Body of pancreas (tissue), 4 donors: ENCODE data around the gene ARIH1. TPM values are rescaled to one million over a fixed set of nuclear protein-coding genes. Genes with fewer than 3 reads are reported as not detected.

Experiments used
- ATAC-seq: fragments of 150-250 bp; one replicate; pipeline ENCODE4 v1.9.1; 2016
- DNase-seq, 4 donors: peaks; one replicate each; pipeline ENCODE4 v3.0.0-alpha.2; 2019
- H3K27ac ChIP-seq, 4 donors: fragments of 200-600 bp; sonication (generic); 1 replicate in 3 of 4; 2 replicates in 1 of 4; pipeline versions ENCODE4 v1.5.1 to v1.6.1; 2016 to 2019; ENCODE audit warnings: mild to moderate bottlenecking in 1 of 4, mixed read lengths in 1 of 4, moderate library complexity in 1 of 4
- H3K27me3 ChIP-seq, 2 donors: fragments of 200-600 bp; sonication (generic); one replicate each; pipeline ENCODE4 v1.6.0; 2016; ENCODE audit warnings: mild to moderate bottlenecking in 1 of 2
- H3K36me3 ChIP-seq, 2 donors: fragments of 200-600 bp; sonication (generic); replicated peaks in 1 of 2; 2 replicates each; pipeline ENCODE4 v1.5.1; 2016; ENCODE audit warnings: low read depth in 2 of 2; ENCODE audit not compliant: insufficient read depth in 1 of 2
- H3K4me1 ChIP-seq: fragments of 200-600 bp; sonication (generic); one replicate; pipeline ENCODE4 v1.6.0; 2016
- H3K4me3 ChIP-seq, 2 donors: fragments of 200-600 bp; sonication (generic); 1 replicate in 1 of 2; 2 replicates in 1 of 2; pipeline ENCODE4 v1.5.1; 2016 to 2019
- H3K9me3 ChIP-seq, 3 donors: fragments of 200-600 bp; sonication (generic); 1 replicate in 2 of 3; 2 replicates in 1 of 3; pipeline ENCODE4 v1.5.1; 2016
- POLR2A ChIP-seq, 3 donors: fragments of 450-650 bp; IDR thresholded peaks; one replicate each; pipeline ENCODE4 v1.6.1; 2016; ENCODE audit warnings: antibody characterized with exemption in 3 of 3, mild to moderate bottlenecking in 2 of 3
- WGBS, 2 donors: methylation state at CpG; one replicate each; pipeline ENCODE4 v1.1.5; 2017; 5-methylcytosine and 5-hydroxymethylcytosine counted together
- intact Hi-C: fragments of 100-400 bp; cut with DNase I; formaldehyde crosslinking; loops from one replicate; pipeline ENCODE4 v1.15.1; 2023
- total RNA-seq, 2 donors: library from RNA; depleted of rRNA; stranded (reverse); fragments of >200 nt; gene quantifications; one replicate each; pipeline ENCODE4 v1.1.0, GENCODE V29; 2016
- TF ChIP-seq, protein P1 (sequence below), 7 experiments: fragments of 450-650 bp in 4 of 7; fragments of 200-600 bp in 3 of 7; sonication (generic) in 3 of 7; IDR thresholded peaks; one replicate each; pipeline ENCODE4 v1.5.1; 2016 to 2019; ENCODE audit warnings: antibody characterized with exemption in 7 of 7

The ARIH1 gene
- total RNA-seq, 2 donors from 2014 or later, result 28.5 to 52.1 TPM

DNA sequence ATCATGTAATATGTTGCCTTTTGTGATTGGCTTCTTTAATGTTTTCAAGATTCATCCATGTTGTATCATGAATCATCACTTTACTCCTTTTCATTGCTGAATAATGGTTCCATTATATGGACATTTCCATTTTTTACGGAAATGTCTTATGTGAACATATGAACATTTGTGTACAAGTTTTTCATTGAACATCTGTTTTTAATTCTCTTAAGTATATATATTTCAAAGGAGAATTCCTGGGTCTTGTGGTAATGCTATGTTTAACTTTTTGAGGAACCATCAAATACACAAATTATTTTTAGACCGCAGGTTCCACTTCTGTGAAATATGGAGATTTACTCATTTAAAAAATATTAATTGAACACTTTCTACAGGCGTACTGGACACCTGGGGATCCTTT is 85.7 kb downstream of the ARIH1 start:
- no peaks in the 10 kb centered on the region for H3K4me1 ChIP-seq
- no peak for TF ChIP-seq POLR2A (IDR thresholded peaks at IDR 0.05)
- TF ChIP-seq, protein P1, sequence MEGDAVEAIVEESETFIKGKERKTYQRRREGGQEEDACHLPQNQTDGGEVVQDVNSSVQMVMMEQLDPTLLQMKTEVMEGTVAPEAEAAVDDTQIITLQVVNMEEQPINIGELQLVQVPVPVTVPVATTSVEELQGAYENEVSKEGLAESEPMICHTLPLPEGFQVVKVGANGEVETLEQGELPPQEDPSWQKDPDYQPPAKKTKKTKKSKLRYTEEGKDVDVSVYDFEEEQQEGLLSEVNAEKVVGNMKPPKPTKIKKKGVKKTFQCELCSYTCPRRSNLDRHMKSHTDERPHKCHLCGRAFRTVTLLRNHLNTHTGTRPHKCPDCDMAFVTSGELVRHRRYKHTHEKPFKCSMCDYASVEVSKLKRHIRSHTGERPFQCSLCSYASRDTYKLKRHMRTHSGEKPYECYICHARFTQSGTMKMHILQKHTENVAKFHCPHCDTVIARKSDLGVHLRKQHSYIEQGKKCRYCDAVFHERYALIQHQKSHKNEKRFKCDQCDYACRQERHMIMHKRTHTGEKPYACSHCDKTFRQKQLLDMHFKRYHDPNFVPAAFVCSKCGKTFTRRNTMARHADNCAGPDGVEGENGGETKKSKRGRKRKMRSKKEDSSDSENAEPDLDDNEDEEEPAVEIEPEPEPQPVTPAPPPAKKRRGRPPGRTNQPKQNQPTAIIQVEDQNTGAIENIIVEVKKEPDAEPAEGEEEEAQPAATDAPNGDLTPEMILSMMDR (IDR thresholded peaks at IDR 0.05), result no peak
- H3K27ac ChIP-seq, result no peak overlapping the region
- ATAC-seq (no peak), DNase-seq (no peak)
- no peak overlapping the region for H3K4me3 ChIP-seq
- 86 to 95% methylated on average over 3 of the region's 3 CpGs for WGBS, 2 donors
- intact Hi-C loops, result no loop called here
- H3K9me3 ChIP-seq, result no peaks in the 10 kb centered on the region
- H3K36me3 ChIP-seq, result no peaks in the 10 kb centered on the region
- no peaks in the 10 kb centered on the region for H3K27me3 ChIP-seq

DNA sequence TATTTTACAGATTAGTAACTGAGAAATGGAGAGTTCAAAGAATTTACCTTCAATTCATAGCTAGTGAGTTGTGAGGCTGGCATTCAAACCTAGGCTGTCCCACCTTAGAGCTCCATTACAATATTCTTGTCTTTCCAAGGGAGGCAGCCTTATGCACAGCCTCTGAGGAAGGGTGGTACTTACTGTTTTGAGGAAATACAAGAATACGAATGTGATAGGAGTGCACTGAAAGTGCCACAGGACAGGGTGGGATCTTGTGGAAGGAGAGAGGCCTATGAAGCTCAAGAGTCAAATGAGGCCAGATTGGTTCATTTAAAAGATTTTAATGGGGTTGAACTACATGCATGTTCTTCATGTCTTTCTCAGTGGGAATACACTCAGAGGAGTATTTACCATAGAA is 86.3 kb downstream of the ARIH1 start:
- Histone ChIP-seq H3K27ac (no peak overlapping the region), H3K9me3 (no peaks in the 10 kb centered on the region), H3K4me1 (no peaks in the 10 kb centered on the region), H3K36me3 (no peaks in the 10 kb centered on the region), H3K4me3 (no peak overlapping the region), H3K27me3 (no peaks in the 10 kb centered on the region)
- no peak for DNase-seq
- 75 to 78% methylated on average over 1 of the region's 1 CpG for WGBS, 2 donors
- ATAC-seq, result no peak
- intact Hi-C loops, result no loop called here
- no peak for TF ChIP-seq POLR2A (IDR thresholded peaks at IDR 0.05)
- TF ChIP-seq, protein P1 (IDR thresholded peaks at IDR 0.05), result no peak

DNA sequence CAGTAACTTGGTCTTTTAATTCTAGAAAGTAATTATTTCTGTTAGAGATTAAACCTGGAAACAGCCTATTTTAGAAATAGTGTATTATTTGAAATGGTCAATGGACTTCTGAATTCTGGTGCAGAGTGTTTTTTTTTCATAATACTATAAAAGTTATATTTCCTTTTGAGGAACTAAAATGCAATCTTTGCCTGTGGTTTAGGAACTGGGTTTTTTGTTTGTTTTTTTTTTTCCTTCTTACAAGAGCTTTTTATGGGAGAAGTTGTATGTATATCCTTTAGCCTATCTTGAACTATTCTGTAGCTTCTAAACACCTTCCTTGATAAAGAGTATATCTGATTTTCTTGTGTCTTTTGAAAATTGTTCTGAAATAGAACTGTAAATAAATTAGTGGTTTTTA is 88.3 kb downstream of the ARIH1 start:
- H3K36me3 ChIP-seq, result peaks cover under 1 to 4% of the 10 kb centered on the region in 2 donors

DNA sequence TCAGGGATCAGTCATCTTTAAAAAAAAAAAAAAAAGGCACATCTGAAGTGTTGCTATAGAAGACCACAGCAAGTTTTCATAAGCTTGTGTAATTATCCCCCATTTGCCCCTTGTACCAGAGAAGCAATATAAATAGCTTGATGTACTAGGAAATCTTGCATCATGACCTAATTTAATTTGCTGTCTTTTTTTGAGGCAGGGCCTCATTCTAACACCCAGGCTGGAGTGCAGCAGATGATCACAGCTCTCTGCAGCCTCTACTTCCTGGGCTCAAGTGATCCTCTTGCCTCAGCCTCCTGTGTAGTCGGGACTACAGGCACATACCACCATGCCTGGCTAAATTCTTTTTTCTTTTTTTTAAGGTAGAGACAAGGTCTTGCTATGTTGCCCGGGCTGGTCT is 88.7 kb downstream of the ARIH1 start:
- H3K27ac ChIP-seq, result no peak overlapping the region
- peaks cover 4% of the 10 kb centered on the region in 2 donors for H3K36me3 ChIP-seq
- H3K4me1 ChIP-seq, result no peaks in the 10 kb centered on the region
- ATAC-seq (no peak), DNase-seq (no peak)
- H3K27me3 ChIP-seq, result no peaks in the 10 kb centered on the region
- no peaks in the 10 kb centered on the region for H3K9me3 ChIP-seq
- intact Hi-C loops, result no loop called here
- H3K4me3 ChIP-seq, result no peak overlapping the region
- 84 to 89% methylated on average over 2 of the region's 2 CpGs for WGBS, 2 donors
- TF ChIP-seq, protein P1 (IDR thresholded peaks at IDR 0.05), result no peak
- TF ChIP-seq POLR2A (IDR thresholded peaks at IDR 0.05), result no peak

More for the DNA sequence above, 88.3 kb downstream of the ARIH1 start:
- H3K9me3 ChIP-seq, result no peaks in the 10 kb centered on the region
- intact Hi-C loops, result no loop called here
- no peaks in the 10 kb centered on the region for H3K4me1 ChIP-seq
- DNase-seq (no peak), ATAC-seq (no peak)
- no peak for TF ChIP-seq POLR2A (IDR thresholded peaks at IDR 0.05)
- TF ChIP-seq, protein P1 (IDR thresholded peaks at IDR 0.05), result no peak
- H3K27me3 ChIP-seq, result no peaks in the 10 kb centered on the region
- no peak overlapping the region for H3K4me3 ChIP-seq
- H3K27ac ChIP-seq, result no peak overlapping the region

DNA sequence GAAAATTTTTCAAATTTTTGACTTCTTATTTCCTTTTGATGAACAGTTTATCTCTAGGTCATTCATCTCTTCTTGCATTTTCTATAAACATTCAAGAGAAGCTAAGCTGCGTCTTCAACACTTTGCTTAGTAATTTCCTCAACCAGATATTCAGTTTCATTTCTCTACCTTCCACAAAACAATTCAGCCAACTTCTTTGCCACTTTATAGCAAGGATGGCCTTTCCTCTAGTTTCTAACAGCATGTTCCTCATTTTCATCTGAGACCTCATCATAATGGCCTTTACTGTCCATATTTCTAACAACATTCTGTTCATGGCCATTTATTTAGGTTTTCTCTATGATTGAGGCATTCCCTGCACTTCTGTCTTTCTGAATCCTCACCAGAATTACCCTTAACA is 90.0 kb downstream of the ARIH1 start:
- TF ChIP-seq, protein P1 (IDR thresholded peaks at IDR 0.05), result no peak
- TF ChIP-seq POLR2A (IDR thresholded peaks at IDR 0.05), result no peak
- no peak overlapping the region for H3K4me3 ChIP-seq
- no peak for ATAC-seq
- no peaks in the 10 kb centered on the region for H3K9me3 ChIP-seq
- no peak for DNase-seq
- WGBS, 2 donors, result 88 to 89% methylated on average over 1 of the region's 1 CpG
- no peaks in the 10 kb centered on the region for H3K27me3 ChIP-seq
- intact Hi-C loops, result no loop called here
- no peaks in the 10 kb centered on the region for H3K4me1 ChIP-seq
- H3K36me3 ChIP-seq, result peaks cover 4% of the 10 kb centered on the region in 2 donors
- H3K27ac ChIP-seq, result no peak overlapping the region
